HEK293 (cell line): ENCODE measurements around the gene C19orf44.
A peak's percentile ranks its signal among the peaks of the same experiment; 100 is the strongest.

Experiments
- CTCF ChIA-PET: fragments of 350-600 bp; formaldehyde crosslinking; extraction: SDS; loops from one replicate; lab custom pipeline; 2021; ENCODE audit warnings: antibody characterized with exemption; lab: Yijun Ruan, JAX
- POLR2A ChIA-PET: fragments of 300-600 bp; formaldehyde crosslinking; extraction: SDS; loops from one replicate; lab custom pipeline; 2020; ENCODE audit warnings: antibody characterized with exemption, inconsistent platforms; lab: Yijun Ruan, JAX
- H3K27ac ChIP-seq: fragments of 200-500 bp; sonication (Bioruptor generic); 2 replicates; pipeline ENCODE4 v1.5.1; 2014; ENCODE audit warnings: low read depth, low read length, control low read depth, inconsistent platforms; ENCODE audit errors: extremely low read depth
- H3K36me3 ChIP-seq, 2 experiments: fragments of 200-500 bp in 1 of 2; sonication (Bioruptor generic) in 1 of 2; 1 replicate in 1 of 2; 2 replicates in 1 of 2; pipeline ENCODE4 v1.5.1; 2014 to 2017; ENCODE audit warnings: inconsistent platforms in 2 of 2, low read length in 2 of 2; ENCODE audit not compliant: control insufficient read depth in 2 of 2, insufficient read depth in 1 of 2
- H3K4me1 ChIP-seq: fragments of 200-500 bp; sonication (Bioruptor generic); 2 replicates; pipeline ENCODE4 v1.5.1; 2014; ENCODE audit warnings: mild to moderate bottlenecking, low read length, inconsistent platforms; ENCODE audit not compliant: control insufficient read depth, insufficient read depth
- H3K4me3 ChIP-seq: 2 replicates; pipeline ENCODE4 v1.5.1; 2011; ENCODE audit warnings: low read depth, mild to moderate bottlenecking, control low read depth, low read length, moderate library complexity
- H3K9me3 ChIP-seq: fragments of 200-500 bp; sonication (Bioruptor generic); 2 replicates; pipeline ENCODE4 v1.5.1; 2014; ENCODE audit warnings: low read depth, low read length, inconsistent platforms; ENCODE audit not compliant: control insufficient read depth, insufficient read depth
- BCL11A ChIP-seq: fragments of 450-650 bp; formaldehyde crosslinking; IDR thresholded peaks from 2 replicates; pipeline ENCODE4 v1.5.1; 2016; ENCODE audit warnings: low read depth, missing biosample characterization, missing genetic modification characterization
- HOXA7 ChIP-seq: sonication (generic); formaldehyde crosslinking; IDR thresholded peaks from 2 replicates; pipeline ENCODE4 v1.8.1; 2022; ENCODE audit warnings: missing genetic modification reagents, borderline replicate concordance
- KLF17 ChIP-seq: fragments of 450-650 bp; formaldehyde crosslinking; IDR thresholded peaks from 2 replicates; pipeline ENCODE4 v1.5.1; 2016; ENCODE audit warnings: missing biosample characterization, missing genetic modification characterization
- KLF9 ChIP-seq: fragments of 450-650 bp; formaldehyde crosslinking; IDR thresholded peaks from 2 replicates; pipeline ENCODE4 v1.5.1; 2016; ENCODE audit warnings: missing biosample characterization, missing genetic modification characterization, low read depth
- PRDM4 ChIP-seq: fragments of 450-650 bp; formaldehyde crosslinking; IDR thresholded peaks from 2 replicates; pipeline ENCODE4 v1.5.1; 2017; ENCODE audit warnings: missing biosample characterization, missing genetic modification characterization
- SETDB1 ChIP-seq: IDR thresholded peaks from one replicate; pipeline ENCODE4 v1.6.1; 2017; ENCODE audit warnings: mild to moderate bottlenecking, low read length, moderate library complexity, mixed read lengths; ENCODE audit not compliant: insufficient read length
- ZFP69B ChIP-seq: fragments of 450-650 bp; formaldehyde crosslinking; IDR thresholded peaks from 2 replicates; pipeline ENCODE4 v1.5.1; 2016; ENCODE audit warnings: missing biosample characterization, missing genetic modification characterization
- ZNF184 ChIP-seq: fragments of 450-650 bp; IDR thresholded peaks from 2 replicates; pipeline ENCODE4 v1.5.1; 2018; ENCODE audit warnings: missing biosample characterization, mild to moderate bottlenecking, missing genetic modification characterization
- ZNF202 ChIP-seq: fragments of 450-650 bp; formaldehyde crosslinking; IDR thresholded peaks from 2 replicates; pipeline ENCODE4 v1.5.1; 2016; ENCODE audit warnings: missing biosample characterization, missing genetic modification characterization, borderline replicate concordance
- ZNF362 ChIP-seq: fragments of 450-650 bp; formaldehyde crosslinking; IDR thresholded peaks from 2 replicates; pipeline ENCODE4 v1.5.1; 2016; ENCODE audit warnings: missing biosample characterization, missing genetic modification characterization
- ZNF426 ChIP-seq: fragments of 450-650 bp; formaldehyde crosslinking; IDR thresholded peaks from 2 replicates; pipeline ENCODE4 v1.5.1; 2017; ENCODE audit warnings: missing biosample characterization, missing genetic modification characterization, mild to moderate bottlenecking, inconsistent platforms, moderate library complexity
- ZNF501 ChIP-seq: fragments of 450-650 bp; formaldehyde crosslinking; IDR thresholded peaks from 2 replicates; pipeline ENCODE4 v1.5.1; 2016; ENCODE audit warnings: missing biosample characterization, missing genetic modification characterization
- ZNF654 ChIP-seq: fragments of 450-650 bp; formaldehyde crosslinking; IDR thresholded peaks from 2 replicates; pipeline ENCODE4 v1.5.1; 2016; ENCODE audit warnings: low read depth, missing biosample characterization, missing genetic modification characterization
- ZNF692 ChIP-seq: fragments of 450-650 bp; formaldehyde crosslinking; IDR thresholded peaks from 2 replicates; pipeline ENCODE4 v1.5.1; 2016; ENCODE audit warnings: missing biosample characterization, missing genetic modification characterization
- ZNF843 ChIP-seq: fragments of 450-650 bp; formaldehyde crosslinking; IDR thresholded peaks from 2 replicates; pipeline ENCODE4 v1.5.1; 2016; ENCODE audit warnings: missing biosample characterization, missing genetic modification characterization

Gene C19orf44

GRCh38 chr19:16566161-16566560, 70.0 kb downstream of the C19orf44 start:
- Histone ChIP-seq H3K9me3 (no peaks in the 10 kb centered on the region), H3K4me3 (no peak overlapping the region), H3K4me1 (no peaks in the 10 kb centered on the region; the same call in 1 of the 2 replicates), H3K27ac (no peak overlapping the region), H3K36me3 (peaks cover 35 to 69% of the 10 kb centered on the region in 2 experiments; a peak in 2 of 3 replicates)
- CTCF ChIA-PET: no interaction called here
- POLR2A ChIA-PET: no interaction called here
- no peak for TF ChIP-seq KLF9 (tag by site-specific recombination)
- TF ChIP-seq ZNF426 (tag by site-specific recombination): no peak
- TF ChIP-seq ZFP69B (tag by site-specific recombination): no peak
- no peak for TF ChIP-seq HOXA7 (CRISPR knock-in tag)
- TF ChIP-seq ZNF501 (tag by site-specific recombination): no peak
- no peak for TF ChIP-seq ZNF692 (tag by site-specific recombination)
- no peak for TF ChIP-seq ZNF843
- no peak for TF ChIP-seq KLF17
- TF ChIP-seq ZNF202 (tag by site-specific recombination): no peak
- TF ChIP-seq ZNF362 (tag by site-specific recombination): no peak
- TF ChIP-seq PRDM4 (tag by site-specific recombination): no peak

GRCh38 chr19:16566702-16567101, 70.5 kb downstream of the C19orf44 start:
- H3K27ac ChIP-seq: no peak overlapping the region
- peaks cover 2% of the 10 kb centered on the region; the same call in 1 of the 2 replicates for H3K4me1 ChIP-seq
- ChIA-PET CTCF (interaction anchor here (1.0 kb wide), 1 partner anchor 149 kb away, joined by 3 read pairs; no protein-coding TSS in a partner anchor), POLR2A (interaction anchor here (1.1 kb wide), 1 partner anchor 94 kb away, joined by 4 read pairs; no protein-coding TSS in a partner anchor)
- peaks cover 33 to 63% of the 10 kb centered on the region in 2 experiments; a peak in 2 of 3 replicates for H3K36me3 ChIP-seq
- no peak overlapping the region for H3K4me3 ChIP-seq
- H3K9me3 ChIP-seq: no peaks in the 10 kb centered on the region
- TF ChIP-seq ZNF654 (tag by site-specific recombination) (no peak), SETDB1 (no peak), ZNF184 (peak; percentile 88), BCL11A (tag by site-specific recombination) (no peak)
